GM23338 (cell line): Measurements from ENCODE around the gene FTO. TPM values are rescaled to one million over a fixed set of nuclear protein-coding genes. Genes with fewer than 3 reads are reported as not detected.

Experiments used
- ATAC-seq: fragments of 200-7000 bp; cut with Tn5 transposase; 3 replicates; pipeline ENCODE4 v1.9.1; 2020
- DNase-seq: peaks from one replicate; pipeline ENCODE4 v3.0.0-alpha.2; 2015; ENCODE audit warnings: low spot score
- H2AFZ ChIP-seq: fragments of 200-600 bp; sonication (generic); 2 replicates; pipeline ENCODE4 v1.8.0; 2016; ENCODE audit warnings: antibody characterized with exemption, mild to moderate bottlenecking, moderate library complexity
- H3F3A ChIP-seq: fragments of 200-600 bp; sonication (generic); replicated peaks from 2 replicates; pipeline ENCODE4 v1.8.0; 2017; ENCODE audit warnings: antibody characterized with exemption, mixed run types, low read depth
- H3K27ac ChIP-seq: fragments of 200-600 bp; sonication (generic); 2 replicates; pipeline ENCODE4 v1.6.1; 2016; ENCODE audit warnings: low read depth
- H3K27me3 ChIP-seq: fragments of 200-600 bp; sonication (generic); 2 replicates; pipeline ENCODE4 v1.8.0; 2016; ENCODE audit warnings: mild to moderate bottlenecking, mixed run types, moderate library complexity; ENCODE audit not compliant: insufficient read depth
- H3K36me3 ChIP-seq: fragments of 200-600 bp; sonication (generic); 2 replicates; pipeline ENCODE4 v1.8.0; 2016; ENCODE audit warnings: mild to moderate bottlenecking; ENCODE audit not compliant: insufficient read depth
- H3K4me1 ChIP-seq: fragments of 200-600 bp; sonication (generic); 2 replicates; pipeline ENCODE4 v1.8.0; 2016; ENCODE audit warnings: mild to moderate bottlenecking, moderate library complexity; ENCODE audit not compliant: insufficient read depth
- H3K4me2 ChIP-seq: fragments of 200-600 bp; sonication (generic); 2 replicates; pipeline ENCODE4 v1.7.1; 2017; ENCODE audit warnings: mixed run types
- H3K4me3 ChIP-seq: fragments of 200-600 bp; sonication (generic); 2 replicates; pipeline ENCODE4 v1.6.1; 2016; ENCODE audit warnings: mixed run types
- H3K79me2 ChIP-seq: fragments of 200-600 bp; sonication (generic); replicated peaks from 2 replicates; pipeline ENCODE4 v1.8.0; 2017; ENCODE audit warnings: mild to moderate bottlenecking; ENCODE audit not compliant: insufficient read depth
- H3K9me2 ChIP-seq: fragments of 200-600 bp; sonication (generic); 2 replicates; pipeline ENCODE4 v1.8.0; 2017; ENCODE audit not compliant: insufficient read depth
- H4K20me1 ChIP-seq: fragments of 200-600 bp; sonication (generic); replicated peaks from 2 replicates; pipeline ENCODE4 v1.8.0; 2017; ENCODE audit warnings: mild to moderate bottlenecking; ENCODE audit not compliant: insufficient read depth
- H3K27ac Mint-ChIP-seq: 2 replicates; pipeline ENCODE4 v1.8.0; 2020; ENCODE audit warnings: inconsistent platforms, mild to moderate bottlenecking, moderate library complexity, mixed read lengths
- H3K27me3 Mint-ChIP-seq: 3 replicates; pipeline ENCODE4 v1.8.0; 2022; ENCODE audit warnings: low read depth, mild to moderate bottlenecking, moderate library complexity, mixed read lengths, inconsistent platforms; ENCODE audit not compliant: insufficient read depth, poor library complexity
- H3K36me3 Mint-ChIP-seq: 3 replicates; pipeline ENCODE4 v1.8.0; 2021; ENCODE audit warnings: low read depth, mild to moderate bottlenecking, inconsistent platforms, moderate library complexity, mixed read lengths
- H3K4me1 Mint-ChIP-seq: 3 replicates; pipeline ENCODE4 v1.8.0; 2020; ENCODE audit warnings: mild to moderate bottlenecking, inconsistent platforms, mixed read lengths
- H3K4me3 Mint-ChIP-seq: 3 replicates; pipeline ENCODE4 v1.8.0; 2021; ENCODE audit warnings: moderate library complexity, mild to moderate bottlenecking, inconsistent platforms, mixed read lengths
- H3K9me3 Mint-ChIP-seq: 3 replicates; pipeline ENCODE4 v1.8.0; 2020; ENCODE audit warnings: moderate library complexity, mild to moderate bottlenecking, inconsistent platforms, mixed read lengths
- CREB1 ChIP-seq: fragments of 250-450 bp; sonication (Bioruptor Pico); IDR thresholded peaks from 2 replicates; pipeline ENCODE4 v1.5.0; 2020; ENCODE audit warnings: low read depth, mild to moderate bottlenecking, moderate library complexity
- CTCF ChIP-seq, 2 experiments: fragments of 200-600 bp in 1 of 2; sonication (generic) in 1 of 2; conservative IDR thresholded peaks; 2 replicates each; pipeline versions ENCODE4 v1.5.1 to v1.6.1; 2016 to 2017; ENCODE audit warnings: antibody characterized with exemption in 2 of 2, low read depth in 2 of 2, mild to moderate bottlenecking in 2 of 2, moderate library complexity in 1 of 2
- EZH2 ChIP-seq: fragments of 200-600 bp; sonication (generic); IDR thresholded peaks from one replicate; pipeline ENCODE4 v1.8.0; 2017; ENCODE audit warnings: antibody characterized with exemption, mild to moderate bottlenecking, low read depth; ENCODE audit not compliant: unreplicated experiment
- EZH2phosphoT487 ChIP-seq: fragments of 200-600 bp; sonication (generic); IDR thresholded peaks from one replicate; pipeline ENCODE4 v1.8.1; 2018; ENCODE audit warnings: antibody characterized with exemption; ENCODE audit not compliant: unreplicated experiment
- JUNB ChIP-seq: IDR thresholded peaks from one replicate; pipeline ENCODE4 v1.6.1; 2016; ENCODE audit warnings: antibody characterized with exemption; ENCODE audit not compliant: unreplicated experiment
- NANOG ChIP-seq: IDR thresholded peaks from 2 replicates; pipeline ENCODE4 v1.6.1; 2016; ENCODE audit warnings: antibody characterized with exemption, borderline replicate concordance
- POLR2AphosphoS5 ChIP-seq: IDR thresholded peaks from 2 replicates; pipeline ENCODE4 v1.6.1; 2016; ENCODE audit warnings: antibody characterized with exemption, low read depth
- STAT1 ChIP-seq: IDR thresholded peaks from one replicate; pipeline ENCODE4 v1.6.1; 2016; ENCODE audit warnings: antibody characterized with exemption; ENCODE audit not compliant: unreplicated experiment
- ZNF331 ChIP-seq: fragments of 250-450 bp; sonication (Bioruptor Pico); IDR thresholded peaks from 2 replicates; pipeline ENCODE4 v1.5.0; 2020; ENCODE audit warnings: low read depth, mild to moderate bottlenecking, moderate library complexity
- ZNF462 ChIP-seq: fragments of 250-450 bp; sonication (Bioruptor Pico); IDR thresholded peaks from 2 replicates; pipeline ENCODE4 v1.5.0; 2020; ENCODE audit warnings: mild to moderate bottlenecking, moderate library complexity
- polyA plus RNA-seq: library from polyadenylated mRNA; unstranded; fragments of >200 nt; fragmentation: Nextera tagmentation; extraction: Ambion mirVana; gene quantifications from 2 replicates; pipeline ENCODE4 v1.2.1, GENCODE V29; 2016
- total RNA-seq: library from RNA; depleted of rRNA; stranded (reverse); fragments of >200 nt; shearing (Covaris generic); gene quantifications from 2 replicates; pipeline ENCODE4 v1.2.3, GENCODE V29; 2014

Gene FTO
- total and polyA plus RNA-seq, 2 experiments from 2014 or later, result 17.7 to 69.6 TPM

- TF ChIP-seq NANOG (no peak), EZH2phosphoT487 (no peak), CTCF (conservative IDR thresholded peaks at IDR 0.05; ENCODE audit: low read depth in 2 of 2) (no peak), JUNB (no peak)
Measured at GRCh38 chr16:54073356-54073755, 369.4 kb downstream of the FTO start (continued).

DNA sequence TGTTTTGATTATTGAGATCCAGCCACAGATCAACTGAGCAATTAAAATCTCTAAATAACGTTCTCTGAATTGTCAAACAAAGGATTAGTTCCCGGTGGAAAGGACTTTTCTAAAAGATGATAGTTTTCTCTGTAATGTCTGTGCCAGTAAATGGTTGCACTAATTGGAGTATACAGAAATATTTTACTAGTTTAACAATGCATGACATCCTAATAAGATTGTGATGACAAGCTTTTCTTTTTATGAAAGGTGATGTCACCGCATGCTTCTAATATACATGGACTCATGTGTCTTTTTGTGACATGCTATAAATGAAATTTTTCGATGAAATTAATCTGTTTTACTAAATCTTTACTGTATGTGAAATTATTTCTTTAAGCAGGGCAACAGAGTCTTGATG lies 371.5 kb downstream of the FTO start:
- Mint-ChIP-seq H3K27me3 (no peaks in the 10 kb centered on the region), H3K9me3 (no peaks in the 10 kb centered on the region), H3K4me3 (no peak overlapping the region), H3K27ac (no peak overlapping the region), H3K36me3 (no peaks in the 10 kb centered on the region), H3K4me1 (peaks cover 6% of the 10 kb centered on the region)
- DNase-seq, result no peak
- Histone ChIP-seq H3F3A (no peaks in the 10 kb centered on the region), H3K27me3 (no peaks in the 10 kb centered on the region), H4K20me1 (no peaks in the 10 kb centered on the region), H3K9me2 (no peaks in the 10 kb centered on the region; the same call in 1 of the 2 replicates), H3K4me1 (no peaks in the 10 kb centered on the region), H3K4me2 (no peak overlapping the region), H3K27ac (no peak overlapping the region), H3K4me3 (no peak overlapping the region), H3K79me2 (no peaks in the 10 kb centered on the region), H2AFZ (no peak overlapping the region), H3K36me3 (no peaks in the 10 kb centered on the region)
- no peak for TF ChIP-seq EZH2
- TF ChIP-seq ZNF331 (CRISPR knock-in tag), result no peak
- no peak for TF ChIP-seq STAT1
- TF ChIP-seq NANOG, result no peak
- TF ChIP-seq POLR2AphosphoS5, result no peak
- TF ChIP-seq EZH2phosphoT487, result no peak
- no peak for TF ChIP-seq CREB1 (CRISPR knock-in tag)
- TF ChIP-seq ZNF462, result no peak
- no peak for ATAC-seq
